GM10248 (cell line): ENCODE measurements around the gene ZFP36L2.

Source experiments
- CTCF ChIA-PET: fragments of 300-600 bp; sonication (Branson Sonifier 250); formaldehyde crosslinking; extraction: SDS; loops from one replicate; lab custom pipeline; 2021; ENCODE audit warnings: antibody characterized with exemption; lab: Yijun Ruan, JAX
- POLR2A ChIA-PET: fragments of 350-650 bp; sonication (Branson Sonifier 250); formaldehyde crosslinking; extraction: SDS; loops from one replicate; lab custom pipeline; 2020; ENCODE audit warnings: antibody characterized with exemption; lab: Yijun Ruan, JAX
- DNase-seq: peaks from one replicate; pipeline ENCODE4 v3.0.0; 2012; ENCODE audit errors: extremely low spot score
- CTCF ChIP-seq: IDR thresholded peaks from 2 replicates; pipeline ENCODE4 v1.5.1; 2012; ENCODE audit warnings: mild to moderate bottlenecking, low read depth; ENCODE audit errors: extremely low read depth, missing control alignments, control extremely low read depth

Gene ZFP36L2

GRCh38 chr2:43226955-43227829 lies 786 bp upstream of the ZFP36L2 start:
- peak; percentile 74 for DNase-seq
- ChIA-PET CTCF (interaction anchor here (0.7 to 8.5 kb wide), 24 partner anchors 9 to 417 kb away, joined by 3 to 169 read pairs (median 8); no protein-coding TSS in a partner anchor), POLR2A (interaction anchor here (0.6 to 1.9 kb wide), 22 partner anchors 13 to 1379 kb away, joined by 3 to 13 read pairs (median 4); no protein-coding TSS in a partner anchor)
- TF ChIP-seq CTCF = no peak

- ChIA-PET CTCF (interaction anchor here (0.7 to 8.5 kb wide), 16 partner anchors 8 to 416 kb away, joined by 3 to 169 read pairs (median 8); no protein-coding TSS in a partner anchor), POLR2A (interaction anchor here (0.6 to 1.9 kb wide), 18 partner anchors 13 to 613 kb away, joined by 3 to 13 read pairs (median 4); no protein-coding TSS in a partner anchor)
- no peak for TF ChIP-seq CTCF
- peak; percentile 86 for DNase-seq
Measured at GRCh38 chr2:43225788-43226557, 433 bp downstream of the ZFP36L2 start.

- CTCF ChIA-PET = interaction anchor here (1.0 to 8.5 kb wide), 11 partner anchors 9 to 259 kb away, joined by 3 to 169 read pairs (median 4); no protein-coding TSS in a partner anchor
- POLR2A ChIA-PET = interaction anchor here (1.2 kb wide), 1 partner anchor 50 kb away, joined by 4 read pairs; no protein-coding TSS in a partner anchor
- TF ChIP-seq CTCF = no peak
- DNase-seq = no peak
Measured at GRCh38 chr2:43225093-43225787, 1.2 kb downstream of the ZFP36L2 start.

- DNase-seq = no peak
- POLR2A ChIA-PET = interaction anchor here (0.6 to 1.2 kb wide), 2 partner anchors 50 to 52 kb away, joined by 4 to 10 read pairs; no protein-coding TSS in a partner anchor
- CTCF ChIA-PET = interaction anchor here (0.6 to 8.5 kb wide), 15 partner anchors 9 to 295 kb away, joined by 3 to 169 read pairs (median 4); no protein-coding TSS in a partner anchor
- no peak for TF ChIP-seq CTCF
Measured at GRCh38 chr2:43224571-43225092, 1.8 kb downstream of the ZFP36L2 start.

- TF ChIP-seq CTCF = peak; percentile 76
- POLR2A ChIA-PET = interaction anchor here (0.6 to 1.2 kb wide), 2 partner anchors 49 to 51 kb away, joined by 4 to 10 read pairs; no protein-coding TSS in a partner anchor
- DNase-seq = peak; percentile 57
- CTCF ChIA-PET = interaction anchor here (0.6 to 8.5 kb wide), 16 partner anchors 8 to 295 kb away, joined by 3 to 169 read pairs (median 4); no protein-coding TSS in a partner anchor
Measured at GRCh38 chr2:43224131-43224570, 2.3 kb downstream of the ZFP36L2 start.
